ENCODE measurements around the gene PTPRN2. TPM values are rescaled to one million over a fixed set of nuclear protein-coding genes. Genes with fewer than 3 reads are reported as not detected.

Gene PTPRN2
- polyA plus RNA-seq, 1 of the 3 experiments (the other 2 are of a cell fraction), result 4.0 TPM

- DNase-seq, result no peak
- Histone ChIP-seq H3K4me1 (ENCODE audit: control insufficient read depth in 1 of 2, insufficient read depth in 2 of 2, low read depth in 1 of 2, low read length in 1 of 2) (peaks cover 0 to 6% of the 10 kb centered on the region in 2 experiments; a peak in 1 of 4 replicates), H4K20me1 (ENCODE audit: insufficient read depth) (no peaks in the 10 kb centered on the region), H3K9me3 (no peaks in the 10 kb centered on the region; the same call in 1 of the 2 replicates), H2AFZ (ENCODE audit: low read depth) (no peak overlapping the region), H3K4me2 (no peak overlapping the region), H3K27me3 (ENCODE audit: insufficient read depth) (no peaks in the 10 kb centered on the region), H3K79me2 (ENCODE audit: insufficient read depth) (no peaks in the 10 kb centered on the region), H3F3A (replicated peaks; ENCODE audit: insufficient read depth) (no peaks in the 10 kb centered on the region), H3K9me2 (no peaks in the 10 kb centered on the region), H3K9ac (no peak overlapping the region), H3K4me3 (ENCODE audit: low read depth in 2 of 2, low read length in 1 of 2) (no peak overlapping the region), H3K36me3 (replicated peaks in 1 of 2; ENCODE audit: control insufficient read depth in 1 of 2, insufficient read depth in 2 of 2, low read length in 1 of 2) (no peaks in the 10 kb centered on the region), H3K27ac (ENCODE audit: low read depth in 2 of 2, low read length in 1 of 2) (no peak overlapping the region)
- ChIA-PET CTCF (no interaction called here), POLR2A (no interaction called here)
- no peak for TF ChIP-seq NFIC (IDR thresholded peaks at IDR 0.05; ENCODE audit: borderline replicate concordance)
- TF ChIP-seq, protein P1, sequence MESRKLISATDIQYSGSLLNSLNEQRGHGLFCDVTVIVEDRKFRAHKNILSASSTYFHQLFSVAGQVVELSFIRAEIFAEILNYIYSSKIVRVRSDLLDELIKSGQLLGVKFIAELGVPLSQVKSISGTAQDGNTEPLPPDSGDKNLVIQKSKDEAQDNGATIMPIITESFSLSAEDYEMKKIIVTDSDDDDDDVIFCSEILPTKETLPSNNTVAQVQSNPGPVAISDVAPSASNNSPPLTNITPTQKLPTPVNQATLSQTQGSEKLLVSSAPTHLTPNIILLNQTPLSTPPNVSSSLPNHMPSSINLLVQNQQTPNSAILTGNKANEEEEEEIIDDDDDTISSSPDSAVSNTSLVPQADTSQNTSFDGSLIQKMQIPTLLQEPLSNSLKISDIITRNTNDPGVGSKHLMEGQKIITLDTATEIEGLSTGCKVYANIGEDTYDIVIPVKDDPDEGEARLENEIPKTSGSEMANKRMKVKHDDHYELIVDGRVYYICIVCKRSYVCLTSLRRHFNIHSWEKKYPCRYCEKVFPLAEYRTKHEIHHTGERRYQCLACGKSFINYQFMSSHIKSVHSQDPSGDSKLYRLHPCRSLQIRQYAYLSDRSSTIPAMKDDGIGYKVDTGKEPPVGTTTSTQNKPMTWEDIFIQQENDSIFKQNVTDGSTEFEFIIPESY (IDR thresholded peaks at IDR 0.05; ENCODE audit: borderline replicate concordance, low read depth), result no peak
- TF ChIP-seq, protein P2, sequence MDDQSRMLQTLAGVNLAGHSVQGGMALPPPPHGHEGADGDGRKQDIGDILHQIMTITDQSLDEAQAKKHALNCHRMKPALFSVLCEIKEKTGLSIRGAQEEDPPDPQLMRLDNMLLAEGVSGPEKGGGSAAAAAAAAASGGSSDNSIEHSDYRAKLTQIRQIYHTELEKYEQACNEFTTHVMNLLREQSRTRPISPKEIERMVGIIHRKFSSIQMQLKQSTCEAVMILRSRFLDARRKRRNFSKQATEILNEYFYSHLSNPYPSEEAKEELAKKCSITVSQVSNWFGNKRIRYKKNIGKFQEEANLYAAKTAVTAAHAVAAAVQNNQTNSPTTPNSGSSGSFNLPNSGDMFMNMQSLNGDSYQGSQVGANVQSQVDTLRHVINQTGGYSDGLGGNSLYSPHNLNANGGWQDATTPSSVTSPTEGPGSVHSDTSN (IDR thresholded peaks at IDR 0.05), result no peak
- TF ChIP-seq TCF12 (IDR thresholded peaks at IDR 0.05), result no peak
- TF ChIP-seq CHD2 (IDR thresholded peaks at IDR 0.05; ENCODE audit: low read length, partially characterized antibody), result no peak
- TF ChIP-seq USF1 (IDR thresholded peaks at IDR 0.05; ENCODE audit: borderline replicate concordance, low read depth), result no peak
- TF ChIP-seq, protein P3, sequence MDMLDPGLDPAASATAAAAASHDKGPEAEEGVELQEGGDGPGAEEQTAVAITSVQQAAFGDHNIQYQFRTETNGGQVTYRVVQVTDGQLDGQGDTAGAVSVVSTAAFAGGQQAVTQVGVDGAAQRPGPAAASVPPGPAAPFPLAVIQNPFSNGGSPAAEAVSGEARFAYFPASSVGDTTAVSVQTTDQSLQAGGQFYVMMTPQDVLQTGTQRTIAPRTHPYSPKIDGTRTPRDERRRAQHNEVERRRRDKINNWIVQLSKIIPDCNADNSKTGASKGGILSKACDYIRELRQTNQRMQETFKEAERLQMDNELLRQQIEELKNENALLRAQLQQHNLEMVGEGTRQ (IDR thresholded peaks at IDR 0.05; ENCODE audit: borderline replicate concordance, low read depth, low read length), result no peak
- TF ChIP-seq TEAD4 (IDR thresholded peaks at IDR 0.05; ENCODE audit: borderline replicate concordance, insufficient read depth), result no peak
- TF ChIP-seq FOSL2 (IDR thresholded peaks at IDR 0.05; ENCODE audit: borderline replicate concordance, low read depth), result no peak
- no peak for TF ChIP-seq RXRA (IDR thresholded peaks at IDR 0.05; ENCODE audit: borderline replicate concordance, low read depth)
- 44% methylated on average over 8 of the region's 8 CpGs for WGBS (ENCODE audit: low lambda C conversion rate)
These were observed 226.2 kb downstream of the PTPRN2 start for GRCh38 chr7:158361326-158361946.

DNA sequence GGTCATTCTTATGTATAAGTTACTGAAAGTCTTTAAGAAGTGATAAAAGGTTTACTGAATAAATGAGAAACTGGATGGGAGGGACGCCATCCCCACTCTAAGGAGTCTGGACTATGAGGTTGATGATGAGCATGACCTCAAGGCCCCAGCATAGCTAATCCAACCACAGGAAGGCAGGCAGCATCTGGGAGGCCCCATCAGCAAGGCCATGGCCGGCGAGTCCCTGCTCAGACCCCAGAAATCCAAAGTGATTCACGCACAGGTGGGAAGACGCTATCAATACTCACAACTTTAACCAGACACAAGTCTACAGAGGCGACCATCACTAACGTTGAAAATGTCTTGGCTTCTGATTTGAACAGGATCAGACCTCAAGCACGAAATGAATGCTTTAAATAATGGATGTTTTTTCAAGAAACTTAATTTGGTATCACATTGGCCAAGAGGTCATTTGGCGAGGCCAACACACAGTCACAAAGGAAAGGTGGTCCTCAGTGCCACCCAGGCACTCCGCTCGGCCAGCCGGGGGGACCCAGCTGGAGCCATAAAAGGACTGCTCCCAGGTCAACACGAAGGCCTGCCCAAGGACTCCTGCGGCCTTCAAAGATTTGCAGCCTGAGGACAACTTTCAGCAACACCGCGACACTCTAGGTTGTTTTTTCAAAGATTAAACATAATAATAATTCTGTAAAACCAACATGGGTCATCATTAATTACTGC, 228.5 kb downstream of the PTPRN2 start:
- H3K4me3 ChIP-seq (ENCODE audit: low read depth in 2 of 2, low read length in 1 of 2), result no peak overlapping the region
- no peaks in the 10 kb centered on the region for H3K27me3 ChIP-seq (ENCODE audit: insufficient read depth)
- H2AFZ ChIP-seq (ENCODE audit: low read depth), result no peak overlapping the region
- H3K9me3 ChIP-seq, result peaks cover 3% of the 10 kb centered on the region; the same call in 1 of the 2 replicates
- H3K4me1 ChIP-seq (ENCODE audit: control insufficient read depth in 1 of 2, insufficient read depth in 2 of 2, low read depth in 1 of 2, low read length in 1 of 2), result no peaks in the 10 kb centered on the region
- no peaks in the 10 kb centered on the region for H3K9me2 ChIP-seq
- H3K36me3 ChIP-seq (replicated peaks in 1 of 2; ENCODE audit: control insufficient read depth in 1 of 2, insufficient read depth in 2 of 2, low read length in 1 of 2), result no peaks in the 10 kb centered on the region
- H3K4me2 ChIP-seq, result no peak overlapping the region
- H3K79me2 ChIP-seq (ENCODE audit: insufficient read depth), result no peaks in the 10 kb centered on the region
- 58% methylated on average over 14 of the region's 16 CpGs for WGBS (ENCODE audit: low lambda C conversion rate)
- H3F3A ChIP-seq (replicated peaks; ENCODE audit: insufficient read depth), result no peaks in the 10 kb centered on the region
- no peak overlapping the region for H3K9ac ChIP-seq
- CTCF ChIA-PET, result no interaction called here
- POLR2A ChIA-PET, result no interaction called here
- H4K20me1 ChIP-seq (ENCODE audit: insufficient read depth), result no peaks in the 10 kb centered on the region
- no peak overlapping the region for H3K27ac ChIP-seq (ENCODE audit: low read depth in 2 of 2, low read length in 1 of 2)
- no peak for DNase-seq
- TF ChIP-seq USF1 (IDR thresholded peaks at IDR 0.05; ENCODE audit: borderline replicate concordance, low read depth) (no peak), IRF3 (IDR thresholded peaks at IDR 0.05; ENCODE audit: low read depth, low read length) (no peak), RFX5 (IDR thresholded peaks at IDR 0.05; ENCODE audit: low read length) (no peak), MXI1 (IDR thresholded peaks at IDR 0.05; ENCODE audit: low read depth, low read length) (no peak), POLR2AphosphoS5 (IDR thresholded peaks at IDR 0.05; ENCODE audit: low read depth, low read length) (no peak), FOXJ3 (CRISPR knock-in tag; IDR thresholded peaks at IDR 0.05) (no peak), NFIC (IDR thresholded peaks at IDR 0.05; ENCODE audit: borderline replicate concordance) (no peak), NRF1 (IDR thresholded peaks at IDR 0.05; ENCODE audit: low read depth, low read length) (no peak), TEAD4 (IDR thresholded peaks at IDR 0.05; ENCODE audit: borderline replicate concordance, insufficient read depth) (no peak), FOXM1 (IDR thresholded peaks at IDR 0.05; ENCODE audit: low read depth) (no peak)
- TF ChIP-seq, protein P2 (IDR thresholded peaks at IDR 0.05), result no peak
